H1 (cell line): ENCODE measurements around the gene SVIL. TPM values are rescaled to one million over a fixed set of nuclear protein-coding genes. Genes with fewer than 3 reads are reported as not detected.
"Not testable (repeated sequence)": the region's sequence is repeated elsewhere in the genome, so short reads cannot be mapped to it uniquely, and the experiment has no call there.

Experiments used
- CTCF ChIA-PET: fragments of 300-600 bp; sonication (Branson Sonifier 250); formaldehyde crosslinking; loops from one replicate; lab custom pipeline; 2021; ENCODE audit not compliant: partially characterized antibody; lab: Charles Lee
- POLR2A ChIA-PET: fragments of 300-600 bp; sonication (Branson Sonifier 250); formaldehyde crosslinking; loops from one replicate; lab custom pipeline; 2021; ENCODE audit warnings: inconsistent platforms; ENCODE audit not compliant: partially characterized antibody; lab: Charles Lee
- DNase-seq, 2 experiments: peaks; one replicate each; pipeline versions ENCODE4 v3.0.0 to v3.0.0-alpha.2; 2010 to 2022; ENCODE audit warnings: low spot score in 2 of 2, low read depth in 1 of 2, mixed read lengths in 1 of 2
- FAIRE-seq: peaks from 2 replicates; lab custom pipeline; 2011; peaks lifted over from hg19 to GRCh38; lab: Jason Lieb, UNC
- H2AFZ ChIP-seq: 2 replicates; pipeline ENCODE4 v1.8.1; 2012; ENCODE audit warnings: low read length, inconsistent platforms
- H2AK5ac ChIP-seq: 2 replicates; pipeline ENCODE4 v1.6.1; 2013; ENCODE audit warnings: low read depth, low read length
- H2BK120ac ChIP-seq: replicated peaks from 2 replicates; pipeline ENCODE3; 2013; ENCODE audit warnings: low read depth, low read length, inconsistent platforms
- H2BK12ac ChIP-seq: 2 replicates; pipeline ENCODE4 v1.6.1; 2013; ENCODE audit warnings: low read depth, low read length
- H2BK15ac ChIP-seq: 2 replicates; pipeline ENCODE4 v1.6.1; 2013; ENCODE audit warnings: low read length
- H2BK20ac ChIP-seq: 2 replicates; pipeline ENCODE4 v1.6.1; 2013; ENCODE audit warnings: low read length
- H2BK5ac ChIP-seq: 2 replicates; pipeline ENCODE4 v1.6.1; 2013; ENCODE audit warnings: low read depth, low read length
- H3K14ac ChIP-seq: 2 replicates; pipeline ENCODE4 v1.6.1; 2013; ENCODE audit warnings: inconsistent platforms; ENCODE audit not compliant: insufficient read length
- H3K18ac ChIP-seq: 2 replicates; pipeline ENCODE4 v1.6.1; 2013; ENCODE audit warnings: low read length; ENCODE audit errors: extremely low read depth
- H3K23ac ChIP-seq: 2 replicates; pipeline ENCODE4 v1.6.1; 2013; ENCODE audit warnings: inconsistent platforms; ENCODE audit not compliant: insufficient read length
- H3K23me2 ChIP-seq: 2 replicates; pipeline ENCODE4 v1.6.1; 2013; ENCODE audit warnings: low read depth, low read length
- H3K27ac ChIP-seq: 2 replicates; pipeline ENCODE4 v1.6.1; 2011; ENCODE audit warnings: low read depth, low read length, inconsistent platforms
- H3K27me3 ChIP-seq, 4 experiments: replicated peaks in 1 of 4; 1 replicate in 1 of 4; 2 replicates in 3 of 4; pipeline versions ENCODE4 v1.6.1 to v1.8.1; 2011 to 2013; ENCODE audit warnings: low read length in 3 of 4, mild to moderate bottlenecking in 3 of 4, inconsistent platforms in 2 of 4, mixed read lengths in 2 of 4, moderate library complexity in 1 of 4; ENCODE audit not compliant: control insufficient read depth in 3 of 4, insufficient read depth in 3 of 4; ENCODE audit errors: extremely low read depth in 1 of 4
- H3K36me3 ChIP-seq, 4 experiments: 2 replicates each; pipeline versions ENCODE4 v1.6.1 to v1.8.1; 2011 to 2013; ENCODE audit warnings: mild to moderate bottlenecking in 4 of 4, low read length in 3 of 4, moderate library complexity in 2 of 4, control low read depth in 1 of 4, inconsistent platforms in 1 of 4; ENCODE audit not compliant: insufficient read depth in 4 of 4, control insufficient read depth in 2 of 4
- H3K4ac ChIP-seq: replicated peaks from 2 replicates; pipeline ENCODE3; 2013; ENCODE audit warnings: low read length, low read depth, mixed read lengths, inconsistent platforms; ENCODE audit not compliant: insufficient read length
- H3K4me1 ChIP-seq, 4 experiments: replicated peaks in 1 of 4; 1 replicate in 1 of 4; 2 replicates in 3 of 4; pipeline versions ENCODE4 v1.6.1 to v1.8.1; 2011 to 2013; ENCODE audit warnings: low read length in 3 of 4, inconsistent platforms in 2 of 4, mixed read lengths in 1 of 4; ENCODE audit not compliant: insufficient read depth in 4 of 4, control insufficient read depth in 3 of 4
- H3K4me2 ChIP-seq, 2 experiments: 2 replicates each; pipeline versions ENCODE4 v1.6.1 to v1.8.1; 2011 to 2013; ENCODE audit warnings: low read depth in 2 of 2, low read length in 2 of 2, control low read depth in 1 of 2, inconsistent platforms in 1 of 2, mild to moderate bottlenecking in 1 of 2; ENCODE audit not compliant: insufficient read depth in 1 of 2
- H3K4me3 ChIP-seq, 4 experiments: fragments of 200-600, 300-600 bp in 1 of 4; sonication (generic), shearing (Covaris generic), sonication (Bioruptor Twin) in 1 of 4; 2 replicates each; pipeline versions ENCODE4 v1.5.1 to v1.8.1; 2011 to 2016; ENCODE audit warnings: low read length in 4 of 4, low read depth in 3 of 4, control low read depth in 2 of 4, inconsistent platforms in 2 of 4, mild to moderate bottlenecking in 2 of 4, mixed read lengths in 1 of 4, moderate library complexity in 1 of 4; ENCODE audit not compliant: insufficient read depth in 2 of 4; ENCODE audit errors: extremely low read depth in 1 of 4
- H3K56ac ChIP-seq: replicated peaks from 2 replicates; pipeline ENCODE3; 2013; ENCODE audit warnings: low read depth, mild to moderate bottlenecking, mixed read lengths, low read length, inconsistent platforms; ENCODE audit not compliant: insufficient read length
- H3K79me1 ChIP-seq: 2 replicates; pipeline ENCODE4 v1.6.1; 2013; ENCODE audit warnings: low read depth, low read length, control low read depth
- H3K79me2 ChIP-seq, 2 experiments: 2 replicates each; pipeline versions ENCODE4 v1.6.1 to v1.8.1; 2012 to 2013; ENCODE audit warnings: low read length in 2 of 2, mild to moderate bottlenecking in 2 of 2, inconsistent platforms in 1 of 2; ENCODE audit not compliant: insufficient read depth in 2 of 2, control insufficient read depth in 1 of 2
- H3K9ac ChIP-seq, 4 experiments: replicated peaks in 1 of 4; 1 replicate in 1 of 4; 2 replicates in 3 of 4; pipeline versions ENCODE4 v1.6.1 to v1.8.1; 2011 to 2013; ENCODE audit warnings: low read depth in 3 of 4, low read length in 3 of 4, control low read depth in 2 of 4, mild to moderate bottlenecking in 2 of 4, moderate library complexity in 2 of 4, inconsistent platforms in 1 of 4; ENCODE audit errors: extremely low read depth in 1 of 4
- H3K9me3 ChIP-seq, 2 experiments: 2 replicates each; pipeline versions ENCODE4 v1.6.1 to v1.8.1; 2012 to 2013; ENCODE audit warnings: mild to moderate bottlenecking in 2 of 2, moderate library complexity in 2 of 2, control low read depth in 1 of 2, inconsistent platforms in 1 of 2, low read depth in 1 of 2, low read length in 1 of 2, mixed read lengths in 1 of 2; ENCODE audit not compliant: insufficient read depth in 2 of 2
- H4K20me1 ChIP-seq, 2 experiments: replicated peaks in 1 of 2; 2 replicates each; pipeline versions ENCODE3 to v1.8.1; 2011 to 2013; ENCODE audit warnings: inconsistent platforms in 2 of 2, low read length in 2 of 2, mild to moderate bottlenecking in 1 of 2; ENCODE audit not compliant: insufficient read depth in 2 of 2, control insufficient read depth in 1 of 2
- H4K5ac ChIP-seq: 2 replicates; pipeline ENCODE4 v1.6.1; 2013; ENCODE audit warnings: low read length, low read depth, mixed read lengths, inconsistent platforms; ENCODE audit not compliant: insufficient read length
- H4K8ac ChIP-seq: 2 replicates; pipeline ENCODE4 v1.8.0; 2013; ENCODE audit warnings: mild to moderate bottlenecking, moderate library complexity, low read length, inconsistent platforms; ENCODE audit not compliant: insufficient read depth; ENCODE audit errors: extremely low read depth
- H4K91ac ChIP-seq: replicated peaks from 2 replicates; pipeline ENCODE3; 2013; ENCODE audit warnings: low read length, mixed read lengths, inconsistent platforms; ENCODE audit not compliant: insufficient read length
- CBX8 ChIP-seq: fragments of 300-800, 300-1000 bp; sonication (generic); IDR thresholded peaks from 2 replicates; pipeline ENCODE4 v1.7.1; 2016; ENCODE audit warnings: low read depth, low read length, borderline replicate concordance
- CHD1 ChIP-seq: IDR thresholded peaks from 2 replicates; pipeline ENCODE4 v1.6.1; 2012; ENCODE audit warnings: low read depth, low read length, improper control_type of control experiment
- POLR2AphosphoS5 ChIP-seq: IDR thresholded peaks from 2 replicates; pipeline ENCODE4 v1.6.1; 2011; ENCODE audit warnings: low read depth, low read length
- WGBS, 2 experiments: shearing (Covaris generic) in 1 of 2; methylation state at CpG; one replicate each; pipeline versions ENCODE4 v1.1.6 to v1.1.7; 2013 to 2015; ENCODE audit warnings: low lambda C conversion rate in 2 of 2, mixed read lengths in 2 of 2, inconsistent platforms in 1 of 2, low coverage in 1 of 2, missing lambda C conversion rate in 1 of 2; ENCODE audit not compliant: insufficient replicate concordance in 2 of 2, insufficient coverage in 1 of 2, insufficient read length in 1 of 2; ENCODE audit errors: extremely low coverage in 1 of 2, missing lambda C conversion rate in 1 of 2; 5-methylcytosine and 5-hydroxymethylcytosine counted together
- polyA plus RNA-seq, 7 experiments: library from polyadenylated mRNA; depleted of rRNA in 3 of 7; stranded (reverse) in 5 of 7; unstranded in 2 of 7; fragments of >200 nt in 5 of 7; fragments of 200-250 nt in 2 of 7; gene quantifications; 1 replicate in 5 of 7; 2 replicates in 1 of 7; 4 replicates in 1 of 7; pipeline versions ENCODE4 v1.2.1 to v1.2.3, GENCODE V29; 2011 to 2013; ENCODE audit warnings: missing spikeins in 2 of 7, mixed read lengths in 2 of 7
- total RNA-seq: library from RNA; stranded (reverse); fragmentation: NEBNext Ultra II Directional; extraction: Animal tissue kit (Norgen Biotek cat#: 25700); gene quantifications from 2 replicates; pipeline ENCODE4 v1.2.1, GENCODE V29; 2021

SVIL gene
- total and polyA plus RNA-seq, 2 of the 8 experiments (the other 6 are each of a cell fraction or from before 2014, with no cell fraction given) = 4.7 to 15.4 TPM

DNA sequence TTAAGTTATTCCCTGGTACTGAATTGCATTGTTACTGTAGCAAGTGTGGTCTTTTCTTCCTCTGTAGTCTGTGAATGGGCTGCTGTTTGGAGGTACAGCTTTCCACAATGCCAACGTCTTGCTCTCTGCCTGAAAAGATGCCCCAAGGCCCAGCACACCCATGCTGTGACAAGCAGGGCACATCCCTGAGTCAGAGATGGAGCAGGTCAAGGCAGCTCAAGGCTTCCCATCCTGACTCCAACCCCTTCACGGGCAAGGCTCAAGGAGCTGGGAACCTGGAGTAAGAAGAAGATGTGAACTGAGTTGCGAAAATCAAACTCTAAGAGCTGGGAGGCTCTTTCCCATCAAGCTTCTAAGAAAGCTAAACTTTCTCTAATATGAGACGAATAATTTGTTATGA is 27.2 kb downstream of the SVIL start (continued):
- no peak for TF ChIP-seq CBX8
- TF ChIP-seq CHD1 = no peak
- TF ChIP-seq POLR2AphosphoS5 = no peak

DNA sequence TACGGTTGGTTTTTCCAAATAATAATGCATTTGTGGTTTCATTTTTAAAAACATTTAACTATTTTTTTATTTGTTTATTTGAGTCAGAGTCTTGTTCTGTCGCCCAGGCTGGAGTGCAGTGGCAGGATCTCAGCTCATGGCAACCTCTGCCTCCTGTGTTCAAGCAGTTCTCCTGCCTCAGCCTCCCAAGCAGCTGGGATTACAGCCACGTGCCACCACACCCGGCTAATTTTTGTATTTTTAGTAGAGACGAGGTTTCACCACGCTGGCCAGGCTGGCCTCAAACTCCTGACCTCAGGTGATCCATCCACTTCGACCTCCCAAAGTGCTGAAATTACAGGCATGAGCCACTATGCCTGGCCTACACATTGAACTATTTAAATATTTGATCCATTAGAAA is 28.1 kb downstream of the SVIL start:
- H3K79me2 ChIP-seq, H3K27ac ChIP-seq, H3K4me3 ChIP-seq, H3K23me2 ChIP-seq, FAIRE-seq, H2BK120ac ChIP-seq, H4K20me1 ChIP-seq, H2BK15ac ChIP-seq, H2AFZ ChIP-seq, H3K4me2 ChIP-seq, H3K14ac ChIP-seq, H3K18ac ChIP-seq, H3K36me3 ChIP-seq, H4K8ac ChIP-seq, H2BK5ac ChIP-seq, H3K9ac ChIP-seq, H2BK20ac ChIP-seq, H4K91ac ChIP-seq, H3K4me1 ChIP-seq, H3K23ac ChIP-seq, H3K27me3 ChIP-seq, H2AK5ac ChIP-seq, H2BK12ac ChIP-seq, H3K56ac ChIP-seq, H3K9me3 ChIP-seq, H3K79me1 ChIP-seq, H4K5ac ChIP-seq, H3K4ac ChIP-seq, DNase-seq: not testable (repeated sequence)
- POLR2A ChIA-PET = interaction anchor here (1.1 kb wide), 1 partner anchor 8 kb away, joined by 3 read pairs; no protein-coding TSS in a partner anchor
- CTCF ChIA-PET = interaction anchor here (0.7 to 2.0 kb wide), 2 partner anchors 16 to 137 kb away, joined by 3 to 11 read pairs; no protein-coding TSS in a partner anchor
- WGBS, 2 experiments = 74% methylated on average over 7 of the region's 7 CpGs; no CpG with 5 or more reads in 1 of the 2 experiments
